IMR-90 (cell line): ENCODE data around the gene BTRC. TPM values are rescaled to one million over a fixed set of nuclear protein-coding genes. Genes with fewer than 3 reads are reported as not detected.
A peak's percentile ranks its signal among the peaks of the same experiment; 100 is the strongest.

Source experiments
- ATAC-seq: fragments of 200-7000 bp; cut with Tn5 transposase; 2 replicates; pipeline ENCODE4 v1.9.1; 2020; ENCODE audit warnings: low read depth, mild to moderate bottlenecking, moderate library complexity
- Bru-seq: library from RNA; stranded (reverse); fragments of 400-500 nt; gene quantifications from one replicate; lab custom pipeline; 2021; lab: Mats Ljungman, UMichigan
- BruChase-seq, 2 experiments: library from RNA; stranded (reverse); fragments of 400-500 nt; gene quantifications; one replicate each; lab custom pipeline; 2021; lab: Mats Ljungman, UMichigan
- BruUV-seq: library from RNA; stranded (reverse); fragments of 400-500 nt; replicated peaks from 2 replicates; lab custom pipeline; 2021; lab: Mats Ljungman, UMichigan
- CTCF ChIA-PET: fragments of 300-600 bp; formaldehyde crosslinking; extraction: SDS; loops from one replicate; lab custom pipeline; 2021; ENCODE audit warnings: antibody characterized with exemption; lab: Yijun Ruan, JAX
- POLR2A ChIA-PET: fragments of 300-600 bp; sonication (Branson Sonifier 250); formaldehyde crosslinking; loops from one replicate; lab custom pipeline; 2022; ENCODE audit warnings: antibody characterized with exemption; ENCODE audit not compliant: unreplicated experiment; lab: Charles Lee
- DNase-seq: peaks from one replicate; pipeline ENCODE4 v3.0.0; 2013
- H2AFZ ChIP-seq: replicated peaks from 2 replicates; pipeline ENCODE3; 2013; ENCODE audit warnings: low read length, mild to moderate bottlenecking; ENCODE audit not compliant: poor library complexity
- H2AK5ac ChIP-seq: 2 replicates; pipeline ENCODE4 v1.6.1; 2013; ENCODE audit warnings: low read depth, low read length, inconsistent platforms
- H2AK9ac ChIP-seq: replicated peaks from 2 replicates; pipeline ENCODE3; 2013; ENCODE audit warnings: mild to moderate bottlenecking, low read depth, low read length, moderate library complexity; ENCODE audit not compliant: poor library complexity
- H2BK120ac ChIP-seq: 2 replicates; pipeline ENCODE4 v1.6.1; 2013; ENCODE audit warnings: low read depth, low read length, inconsistent platforms
- H2BK15ac ChIP-seq: 3 replicates; pipeline ENCODE4 v1.6.1; 2013; ENCODE audit warnings: low read depth, low read length, inconsistent platforms
- H2BK20ac ChIP-seq: 2 replicates; pipeline ENCODE4 v1.6.1; 2013; ENCODE audit warnings: low read depth, mild to moderate bottlenecking, inconsistent platforms, low read length, moderate library complexity
- H2BK5ac ChIP-seq: 2 replicates; pipeline ENCODE4 v1.6.1; 2013; ENCODE audit warnings: mild to moderate bottlenecking, low read depth, low read length, inconsistent platforms; ENCODE audit not compliant: poor library complexity, severe bottlenecking
- H3K14ac ChIP-seq: replicated peaks from 2 replicates; pipeline ENCODE4 v1.6.1; 2013; ENCODE audit warnings: low read depth, low read length, inconsistent platforms
- H3K18ac ChIP-seq: 2 replicates; pipeline ENCODE4 v1.6.1; 2013; ENCODE audit warnings: low read depth, low read length, control low read depth
- H3K23ac ChIP-seq: 2 replicates; pipeline ENCODE4 v1.6.1; 2013; ENCODE audit warnings: low read depth, low read length, inconsistent platforms
- H3K27ac ChIP-seq: 2 replicates; pipeline ENCODE4 v1.5.1; 2013; ENCODE audit warnings: mild to moderate bottlenecking, control low read depth, low read length; ENCODE audit not compliant: insufficient read depth
- H3K27me3 ChIP-seq: 2 replicates; pipeline ENCODE4 v1.6.1; 2013; ENCODE audit warnings: low read length; ENCODE audit not compliant: control insufficient read depth, insufficient read depth
- H3K36me3 ChIP-seq: 2 replicates; pipeline ENCODE4 v1.6.1; 2013; ENCODE audit warnings: low read length, mixed read lengths; ENCODE audit not compliant: control insufficient read depth, insufficient read depth
- H3K4ac ChIP-seq: 2 replicates; pipeline ENCODE4 v1.6.1; 2013; ENCODE audit warnings: low read depth, low read length, inconsistent platforms
- H3K4me1 ChIP-seq: 2 replicates; pipeline ENCODE4 v1.6.1; 2013; ENCODE audit warnings: low read length, mixed read lengths; ENCODE audit not compliant: control insufficient read depth, insufficient read depth
- H3K4me2 ChIP-seq: 2 replicates; pipeline ENCODE4 v1.6.1; 2013; ENCODE audit warnings: low read depth, mild to moderate bottlenecking, control low read depth, low read length, moderate library complexity
- H3K4me3 ChIP-seq: 2 replicates; pipeline ENCODE4 v1.5.1; 2013; ENCODE audit warnings: low read depth, mild to moderate bottlenecking, control low read depth, low read length, moderate library complexity; ENCODE audit not compliant: insufficient read depth
- H3K56ac ChIP-seq: 2 replicates; pipeline ENCODE4 v1.6.1; 2013; ENCODE audit warnings: low read length, inconsistent platforms; ENCODE audit not compliant: insufficient read depth; ENCODE audit errors: extremely low read depth
- H3K79me1 ChIP-seq, 2 experiments: 2 replicates each; pipeline ENCODE4 v1.6.1; 2013; ENCODE audit warnings: low read length in 2 of 2, inconsistent platforms in 1 of 2, low read depth in 1 of 2
- H3K9ac ChIP-seq: 2 replicates; pipeline ENCODE4 v1.6.1; 2013; ENCODE audit warnings: low read depth, low read length, control low read depth
- H3K9me1 ChIP-seq: 2 replicates; pipeline ENCODE4 v1.6.1; 2013; ENCODE audit warnings: low read length, inconsistent platforms; ENCODE audit not compliant: insufficient read depth
- H3K9me3 ChIP-seq: 2 replicates; pipeline ENCODE4 v1.6.1; 2013; ENCODE audit warnings: low read length; ENCODE audit not compliant: control insufficient read depth, insufficient read depth
- H4K20me1 ChIP-seq: 2 replicates; pipeline ENCODE4 v1.6.1; 2013; ENCODE audit warnings: low read length, inconsistent platforms; ENCODE audit not compliant: insufficient read depth
- H4K5ac ChIP-seq: 2 replicates; pipeline ENCODE4 v1.6.1; 2013; ENCODE audit warnings: mild to moderate bottlenecking, low read depth, low read length, control low read depth
- H4K8ac ChIP-seq, 2 experiments: 2 replicates each; pipeline ENCODE4 v1.6.1; 2013; ENCODE audit warnings: low read depth in 2 of 2, low read length in 2 of 2, control low read depth in 1 of 2, inconsistent platforms in 1 of 2
- H4K91ac ChIP-seq: 2 replicates; pipeline ENCODE4 v1.6.1; 2013; ENCODE audit warnings: low read depth, low read length, inconsistent platforms; ENCODE audit not compliant: insufficient read depth
- CEBPB ChIP-seq: IDR thresholded peaks from 2 replicates; pipeline ENCODE4 v1.6.1; 2012; ENCODE audit warnings: low read depth, low read length, improper control_type of control experiment
- CHD1 ChIP-seq: IDR thresholded peaks from 2 replicates; pipeline ENCODE4 v1.6.1; 2012; ENCODE audit warnings: low read depth, low read length, improper control_type of control experiment
- MAFK ChIP-seq: IDR thresholded peaks from 2 replicates; pipeline ENCODE4 v1.6.1; 2012; ENCODE audit warnings: low read depth, low read length, improper control_type of control experiment
- MAZ ChIP-seq: IDR thresholded peaks from 2 replicates; pipeline ENCODE4 v1.6.1; 2012; ENCODE audit warnings: low read depth, mild to moderate bottlenecking, low read length, improper control_type of control experiment, moderate library complexity, borderline replicate concordance
- MXI1 ChIP-seq: IDR thresholded peaks from 2 replicates; pipeline ENCODE4 v1.6.1; 2012; ENCODE audit warnings: low read depth, mild to moderate bottlenecking, low read length, moderate library complexity, borderline replicate concordance
- POLR2A ChIP-seq: IDR thresholded peaks from 2 replicates; pipeline ENCODE4 v1.6.1; 2012; ENCODE audit warnings: mild to moderate bottlenecking, low read depth, low read length
- RCOR1 ChIP-seq: IDR thresholded peaks from 2 replicates; pipeline ENCODE4 v1.6.1; 2012; ENCODE audit warnings: mild to moderate bottlenecking, low read length, improper control_type of control experiment; ENCODE audit not compliant: insufficient replicate concordance
- RFX5 ChIP-seq: IDR thresholded peaks from 2 replicates; pipeline ENCODE4 v1.8.0; 2012; ENCODE audit warnings: low read depth, mild to moderate bottlenecking, low read length, moderate library complexity
- WGBS, 2 experiments: methylation state at CpG; one replicate each; pipeline versions ENCODE4 v1.1.5 to v1.1.7; 2013; ENCODE audit warnings: missing lambda C conversion rate in 2 of 2; ENCODE audit not compliant: insufficient read length in 1 of 2; ENCODE audit errors: extremely low coverage in 2 of 2; 5-methylcytosine and 5-hydroxymethylcytosine counted together
- dilution Hi-C: fragments of 300-500 bp; cut with HindIII; formaldehyde crosslinking; loops from one replicate; pipeline ENCODE4 v1.14.3; 2018; ENCODE audit warnings: low sequenced_read_pairs; ENCODE audit not compliant: unreplicated experiment
- in situ Hi-C: fragments of 300-500 bp; cut with MboI; formaldehyde crosslinking; loops from 3 replicates; pipeline ENCODE4 v1.14.3; 2019; ENCODE audit warnings: low sequenced_read_pairs, inconsistent platforms, mixed read lengths
- intact Hi-C: fragments of 100-400 bp; cut with micrococcal nuclease; formaldehyde crosslinking; loops from 2 replicates; pipeline ENCODE4 v1.10.0; 2022
- long read RNA-seq: library from polyadenylated mRNA; unstranded; transcript quantifications from one replicate; pipeline ENCODE4 v2.0.0, GENCODE V29; 2021; ENCODE audit not compliant: unreplicated experiment
- polyA plus RNA-seq, 3 experiments: library from polyadenylated mRNA; depleted of rRNA; stranded (reverse); fragments of >200 nt; gene quantifications; 2 replicates each; pipeline ENCODE4 v1.2.3, GENCODE V29; 2012; ENCODE audit warnings: low replicate concordance in 1 of 3
- total RNA-seq: library from RNA; depleted of rRNA; stranded (reverse); fragments of >200 nt; gene quantifications from 2 replicates; pipeline ENCODE4 v1.2.3, GENCODE V29; 2012; rRNA removed
- TF ChIP-seq, protein P1 (sequence below): fragments of 150-350 bp; IDR thresholded peaks from 2 replicates; pipeline ENCODE4 v1.6.1; 2016; ENCODE audit warnings: low read depth, mild to moderate bottlenecking, low read length, moderate library complexity, borderline replicate concordance

The BTRC gene
- total RNA-seq (7.7 and 11.7 TPM in 2 replicates), polyA plus RNA-seq (2012; rRNA removed) (7.1 and 8.4 TPM in 2 replicates), Bru-seq, nascent RNA (percentile 85 among the genes with signal in this experiment), BruChase-seq, experiment 1, labeled RNA remaining after a 6-hour chase (percentile 88 among the genes with signal in this experiment), BruChase-seq, experiment 2, labeled RNA remaining after a 2-hour chase (percentile 91 among the genes with signal in this experiment)
- polyA plus RNA-seq (2012; cell fraction: cytosol; rRNA removed): 3.1 and 3.6 TPM in 2 replicates
- polyA plus RNA-seq (2012; cell fraction: nucleus; rRNA removed; ENCODE audit: low replicate concordance): 3.9 and 18.7 TPM in 2 replicates
- long read RNA-seq, full-length matches to known transcripts: 10 of 18 reads
- long read RNA-seq, partial matches to known transcripts: 0 of 18 reads
- long read RNA-seq, other reads (novel, unspliced or antisense): 8 of 18 reads

- H2BK120ac ChIP-seq: peak within 1 kb of the TSS; percentile 55; the same call in 1 of the 2 replicates
Observed at GRCh38 chr10:101353692-101354327, at the start of gene BTRC. BTRC (plus strand) TSS chr10:101354165; CDS start chr10:101354181, 16 bp downstream.

More at GRCh38 chr10:101353692-101354327, at the start of gene BTRC:
- peak within 1 kb of the TSS; percentile 48 for H3K56ac ChIP-seq
- peak within 1 kb of the TSS; percentile 19 for H4K5ac ChIP-seq
- ATAC-seq: peak; percentile 98
- peak within 1 kb of the TSS; percentile 82 for H3K4me2 ChIP-seq
- ChIA-PET POLR2A (no interaction called here), CTCF (interaction anchor here (1.2 kb wide), 1 partner anchor 86 kb away, joined by 4 read pairs; no protein-coding TSS in a partner anchor)
- H3K14ac ChIP-seq: peak within 1 kb of the TSS; percentile 90
- H2AFZ ChIP-seq: peak within 1 kb of the TSS; percentile 99
- peaks cover 4% of the 10 kb centered on the region; the same call in 1 of the 2 replicates for H4K20me1 ChIP-seq
- peaks cover 6% of the 10 kb centered on the region; the same call in 1 of the 2 replicates for H3K27me3 ChIP-seq
- peaks cover 7% of the 10 kb centered on the region for H3K9me1 ChIP-seq
- peak within 1 kb of the TSS; percentile 25; the same call in 1 of the 2 replicates for H2AK5ac ChIP-seq
- H3K79me1 ChIP-seq: peaks cover 9 to 31% of the 10 kb centered on the region in 2 experiments; a peak in 3 of 4 replicates
- H3K4ac ChIP-seq: peak within 1 kb of the TSS; percentile 92
- H3K36me3 ChIP-seq: no peaks in the 10 kb centered on the region
- peak within 1 kb of the TSS; percentile 56 for H3K27ac ChIP-seq
- intact Hi-C loops: no loop called here
- BruUV-seq: no TSS peak
- H3K4me1 ChIP-seq: peaks cover 3% of the 10 kb centered on the region
- dilution Hi-C loops: no loop called here
- H2BK5ac ChIP-seq: peak within 1 kb of the TSS; percentile 64
- peak within 1 kb of the TSS; percentile 73 to 96 for H4K8ac ChIP-seq
- 1% methylated on average over 29 of the region's 50 CpGs; no CpG with 5 or more reads in 1 of the 2 experiments for WGBS, 2 experiments
- in situ Hi-C loops: no loop called here
- H4K91ac ChIP-seq: peak within 1 kb of the TSS; percentile 30
- no peak for TF ChIP-seq CHD1
- peak; percentile 96 for TF ChIP-seq MAZ
- peak; percentile 80 for TF ChIP-seq POLR2A
- peak; percentile 31; the same call in 1 of the 2 replicates for TF ChIP-seq CEBPB
- TF ChIP-seq RCOR1: peak; percentile 24
- TF ChIP-seq, protein P1, sequence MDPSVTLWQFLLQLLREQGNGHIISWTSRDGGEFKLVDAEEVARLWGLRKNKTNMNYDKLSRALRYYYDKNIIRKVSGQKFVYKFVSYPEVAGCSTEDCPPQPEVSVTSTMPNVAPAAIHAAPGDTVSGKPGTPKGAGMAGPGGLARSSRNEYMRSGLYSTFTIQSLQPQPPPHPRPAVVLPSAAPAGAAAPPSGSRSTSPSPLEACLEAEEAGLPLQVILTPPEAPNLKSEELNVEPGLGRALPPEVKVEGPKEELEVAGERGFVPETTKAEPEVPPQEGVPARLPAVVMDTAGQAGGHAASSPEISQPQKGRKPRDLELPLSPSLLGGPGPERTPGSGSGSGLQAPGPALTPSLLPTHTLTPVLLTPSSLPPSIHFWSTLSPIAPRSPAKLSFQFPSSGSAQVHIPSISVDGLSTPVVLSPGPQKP: no peak
- TF ChIP-seq RFX5: no peak
- peak; percentile 76 for TF ChIP-seq MAFK
- TF ChIP-seq MXI1: peak; percentile 70; the same call in 1 of the 2 replicates
- peak within 1 kb of the TSS; percentile 3; the same call in 1 of the 3 replicates for H2BK15ac ChIP-seq
- peak within 1 kb of the TSS; percentile 96 for H3K23ac ChIP-seq
- peak within 1 kb of the TSS; percentile 59 for H3K4me3 ChIP-seq
- H3K18ac ChIP-seq: peak within 1 kb of the TSS; percentile 2; the same call in 1 of the 2 replicates
- peak; percentile 99 for DNase-seq
- no peaks in the 10 kb centered on the region for H3K9me3 ChIP-seq
- no peak within 1 kb of the TSS for H2BK20ac ChIP-seq
- peak within 1 kb of the TSS; percentile 73 for H3K9ac ChIP-seq
- peak within 1 kb of the TSS; percentile 86 for H2AK9ac ChIP-seq
